Transverse colon (tissue), 4 donors: ENCODE results near the gene PES1. TPM values are rescaled to one million over a fixed set of nuclear protein-coding genes. Genes with fewer than 3 reads are reported as not detected.
"Not testable (repeated sequence)": the region's sequence is repeated elsewhere in the genome, so short reads cannot be mapped to it uniquely, and the experiment has no call there.

Experiments used
- DNase-seq: peaks from one replicate; pipeline ENCODE4 v3.0.0-alpha.2; 2019
- H3K27ac ChIP-seq, 4 donors: fragments of 200-600 bp; sonication (generic); 2 replicates each; pipeline ENCODE4 v1.5.1; 2016 to 2018; ENCODE audit warnings: inconsistent platforms in 4 of 4
- H3K27me3 ChIP-seq: fragments of 200-600 bp; sonication (generic); 2 replicates; pipeline ENCODE4 v1.5.1; 2017; ENCODE audit warnings: inconsistent platforms
- H3K36me3 ChIP-seq, 4 donors: fragments of 200-600 bp; sonication (generic); 2 replicates each; pipeline ENCODE4 v1.5.1; 2017 to 2019; ENCODE audit warnings: inconsistent platforms in 4 of 4
- H3K4me1 ChIP-seq, 4 donors: fragments of 200-600 bp; sonication (generic); 2 replicates each; pipeline ENCODE4 v1.5.1; 2017 to 2020; ENCODE audit warnings: inconsistent platforms in 4 of 4
- H3K4me3 ChIP-seq, 4 donors: fragments of 200-600 bp; sonication (generic); 1 replicate in 1 of 4; 2 replicates in 3 of 4; pipeline versions ENCODE4 v1.5.1 to v1.6.1; 2017 to 2019; ENCODE audit warnings: inconsistent platforms in 4 of 4
- H3K9me3 ChIP-seq, 2 donors: fragments of 200-600 bp; sonication (generic); 2 replicates each; pipeline ENCODE4 v1.5.1; 2017 to 2019; ENCODE audit warnings: inconsistent platforms in 2 of 2
- CTCF ChIP-seq, 5 experiments: fragments of 200-600 bp in 3 of 5; fragments of 450-650 bp in 2 of 5; sonication (generic) in 3 of 5; IDR thresholded peaks; 1 replicate in 2 of 5; 2 replicates in 3 of 5; pipeline ENCODE4 v1.5.1; 2016 to 2017; ENCODE audit warnings: antibody characterized with exemption in 5 of 5, inconsistent platforms in 3 of 5, mild to moderate bottlenecking in 2 of 5, moderate library complexity in 1 of 5
- EP300 ChIP-seq: sonication (generic); formaldehyde crosslinking; IDR thresholded peaks from one replicate; pipeline ENCODE4 v1.6.1; 2017; ENCODE audit warnings: antibody characterized with exemption, low read depth
- POLR2A ChIP-seq: fragments of 450-650 bp; IDR thresholded peaks from one replicate; pipeline ENCODE4 v1.6.1; 2016; ENCODE audit warnings: antibody characterized with exemption, mild to moderate bottlenecking, moderate library complexity
- POLR2AphosphoS5 ChIP-seq, 3 donors: sonication (generic); formaldehyde crosslinking; IDR thresholded peaks; one replicate each; pipeline ENCODE4 v1.6.1; 2016; ENCODE audit warnings: antibody characterized with exemption in 3 of 3
- WGBS, 2 donors: methylation state at CpG; one replicate each; pipeline ENCODE4 v1.1.5; 2018; ENCODE audit warnings: low coverage in 1 of 2; 5-methylcytosine and 5-hydroxymethylcytosine counted together
- in situ Hi-C, 4 donors: fragments of 200-750 bp; cut with MboI; loops; one replicate each; pipeline versions ENCODE4 v1.15.0 to v1.15.1; 2017; ENCODE audit warnings: low sequenced_read_pairs in 3 of 4, low pct_ligation_motif_present in 1 of 4, low pct_unique_long_range_greater_than_20kb in 1 of 4
- intact Hi-C: fragments of 100-400 bp; cut with DNase I; formaldehyde crosslinking; loops from one replicate; pipeline ENCODE4 v1.15.1; 2023; ENCODE audit warnings: low total_unique reads
- total RNA-seq, 4 donors: library from RNA; depleted of rRNA; stranded (reverse); fragments of >200 nt; gene quantifications; one replicate each; pipeline ENCODE4 v1.1.0, GENCODE V29; 2016

PES1 gene
- total RNA-seq, 4 donors from 2014 or later = 13.5 to 39.5 (median 30.6) TPM

- peak; percentile 48 for DNase-seq
- peaks cover 20 to 36% (median 32%) of the 10 kb centered on the region in 4 donors for H3K4me1 ChIP-seq
- intact Hi-C loops = no loop called here
- H3K27me3 ChIP-seq = no peaks in the 10 kb centered on the region
- no peaks in the 10 kb centered on the region for H3K36me3 ChIP-seq
- in situ Hi-C loops = loop anchor here in 3 of 4 donors (5.0 to 25.0 kb wide), 3 partner anchors 116 to 278 kb away; no protein-coding TSS in a partner anchor
- H3K9me3 ChIP-seq = no peaks in the 10 kb centered on the region
- H3K27ac ChIP-seq = peak overlapping the region; percentile 88 to 97 (median 89)
- TF ChIP-seq POLR2AphosphoS5 (IDR thresholded peaks at IDR 0.05) (peak in 1 of 3 donors; percentile 13), POLR2A (no peak), EP300 (no peak), CTCF (IDR thresholded peaks at IDR 0.05) (peak in 3 of 5 experiments; percentile 11 to 25 (median 12))
- 40% methylated on average over 21 of the region's 45 CpGs; no CpG with 5 or more reads in 1 of the 2 donors for WGBS, 2 donors
- H3K4me3 ChIP-seq = peak overlapping the region; percentile 48 to 75 (median 58)
These were observed 44.7 kb upstream of the PES1 start for GRCh38 chr22:30636226-30637077.

DNA sequence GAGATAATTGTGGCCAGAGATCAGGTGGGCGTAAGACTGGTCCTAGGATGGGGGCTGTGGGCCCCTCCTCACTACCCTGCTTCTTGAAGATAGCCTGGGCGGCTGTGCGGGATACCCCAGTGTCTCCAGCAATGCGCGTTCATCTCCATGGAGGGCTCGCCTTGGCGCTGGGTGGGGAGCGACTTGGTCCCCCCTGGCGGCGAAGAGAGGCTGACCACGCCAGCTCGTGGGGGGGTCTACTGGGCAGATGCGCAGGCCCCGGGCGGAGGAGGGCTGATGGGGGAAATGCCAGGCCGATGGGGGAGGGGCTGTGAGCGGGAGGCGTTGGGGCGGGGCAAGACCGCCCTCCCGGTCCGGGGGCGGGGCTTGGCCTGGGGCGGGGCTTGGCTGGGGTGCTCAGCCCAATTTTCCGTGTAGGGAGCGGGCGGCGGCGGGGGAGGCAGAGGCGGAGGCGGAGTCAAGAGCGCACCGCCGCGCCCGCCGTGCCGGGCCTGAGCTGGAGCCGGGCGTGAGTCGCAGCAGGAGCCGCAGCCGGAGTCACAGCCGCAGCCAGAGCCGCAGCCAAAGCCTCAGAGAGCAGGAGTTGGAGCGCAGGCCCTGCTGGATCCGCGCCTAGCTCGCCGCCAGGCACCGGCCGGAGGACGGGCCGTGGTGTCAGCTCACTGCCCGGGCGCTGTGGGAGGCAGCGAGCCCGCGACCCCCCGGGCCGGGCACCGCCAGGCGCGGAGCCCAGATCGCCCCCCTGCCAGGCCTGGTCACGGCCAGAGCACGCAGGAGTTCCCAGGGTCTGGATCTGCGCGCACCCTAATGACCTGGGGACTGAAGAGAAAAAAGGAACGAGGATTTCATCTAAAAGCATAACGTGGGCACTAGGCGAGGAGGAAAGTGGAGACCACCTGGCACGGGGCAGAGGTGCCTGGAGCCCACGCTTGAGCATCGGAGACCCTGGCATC lies 43.8 kb upstream of the PES1 start, which contains the start of gene SLC35E4:
Gene SLC35E4 (plus strand): TSS at position 509 of the 953 bp plus-strand sequence. CDS start 670 bp downstream, outside the sequence.
- intact Hi-C loops = no loop called here

GRCh38 chr22:30634471-30635233 lies 42.9 kb upstream of the PES1 start:
- H3K4me3 ChIP-seq = peak overlapping the region; percentile 5 to 75 (median 53)
- H3K27ac ChIP-seq = peak overlapping the region; percentile 88 to 97 (median 89)
- TF ChIP-seq POLR2AphosphoS5 (IDR thresholded peaks at IDR 0.05) (peak in 1 of 3 donors; percentile 57), CTCF (IDR thresholded peaks at IDR 0.05) (peak; percentile 92 to 99 (median 98)), EP300 (no peak), POLR2A (no peak)
- peak; percentile 93 for DNase-seq
- H3K36me3 ChIP-seq = no peaks in the 10 kb centered on the region
- no peaks in the 10 kb centered on the region for H3K27me3 ChIP-seq
- intact Hi-C loops = loop anchor here (1.0 kb wide), 1 partner anchor 121 kb away; no protein-coding TSS in a partner anchor
- H3K4me1 ChIP-seq = peaks cover 20 to 34% (median 31%) of the 10 kb centered on the region in 4 donors
- H3K9me3 ChIP-seq = no peaks in the 10 kb centered on the region
- in situ Hi-C loops = loop anchor here in 3 of 4 donors (5.0 to 25.0 kb wide), 4 partner anchors 118 to 280 kb away; no protein-coding TSS in a partner anchor
- 4% methylated on average over 18 of the region's 29 CpGs; no CpG with 5 or more reads in 1 of the 2 donors for WGBS, 2 donors

More for the DNA sequence above, 43.8 kb upstream of the PES1 start, which contains the start of gene SLC35E4:
- H3K9me3 ChIP-seq = no peaks in the 10 kb centered on the region
- peak within 1 kb of the TSS; percentile 48 to 75 (median 58) for H3K4me3 ChIP-seq
- TF ChIP-seq POLR2AphosphoS5 (IDR thresholded peaks at IDR 0.05) (peak; percentile 86 to 89 (median 87)), CTCF (IDR thresholded peaks at IDR 0.05) (peak; percentile 16 to 45 (median 34)), POLR2A (peak; percentile 86), EP300 (no peak)
- in situ Hi-C loops = loop anchor here in 3 of 4 donors (5.0 to 25.0 kb wide), 3 partner anchors 117 to 279 kb away; no protein-coding TSS in a partner anchor
- no peaks in the 10 kb centered on the region for H3K36me3 ChIP-seq
- peaks cover 20 to 34% (median 31%) of the 10 kb centered on the region in 4 donors for H3K4me1 ChIP-seq
- 1% methylated on average over 51 of the region's 75 CpGs; no CpG with 5 or more reads in 1 of the 2 donors for WGBS, 2 donors
- peak; percentile 98 for DNase-seq
- peak within 1 kb of the TSS; percentile 88 to 97 (median 89) for H3K27ac ChIP-seq
- no peaks in the 10 kb centered on the region for H3K27me3 ChIP-seq

DNA sequence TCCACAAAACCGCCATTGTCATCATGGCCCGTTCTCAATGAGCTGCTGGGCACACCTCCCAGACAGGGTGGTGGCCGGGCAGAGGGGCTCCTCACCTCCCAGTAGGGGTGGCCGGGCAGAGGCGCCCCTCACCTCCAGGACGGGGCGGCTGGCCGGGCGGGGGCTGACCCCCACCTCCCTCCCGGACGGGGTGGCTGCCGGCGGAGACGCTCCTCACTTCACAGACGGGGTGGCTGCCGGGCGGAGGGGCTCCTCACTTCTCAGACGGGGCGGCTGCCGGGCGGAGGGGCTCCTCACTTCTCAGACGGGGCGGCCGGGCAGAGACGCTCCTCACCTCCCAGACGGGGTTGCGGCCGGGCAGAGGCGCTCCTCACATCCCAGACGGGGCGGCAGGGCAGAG lies 39.8 kb upstream of the PES1 start:
- intact Hi-C loops = not testable (repeated sequence)
- 96% methylated on average over 9 of the region's 31 CpGs; no CpG with 5 or more reads in 1 of the 2 donors for WGBS, 2 donors
- in situ Hi-C loops = loop anchor here in 2 of 4 donors (5.0 to 25.0 kb wide), 3 partner anchors 126 to 283 kb away; no protein-coding TSS in a partner anchor

More for the DNA sequence above, 39.8 kb upstream of the PES1 start:
- not testable (repeated sequence) for H3K4me3 ChIP-seq, H3K27ac ChIP-seq, H3K9me3 ChIP-seq, DNase-seq, H3K27me3 ChIP-seq, H3K36me3 ChIP-seq
- peaks cover 7 to 17% (median 17%) of the 10 kb centered on the region in 4 donors for H3K4me1 ChIP-seq
